ENCODE data around the gene FAM76A. TPM values are rescaled to one million over a fixed set of nuclear protein-coding genes. Genes with fewer than 3 reads are reported as not detected.

The FAM76A gene
- total and polyA plus RNA-seq, 9 of the 15 experiments (the other 6 are each of a cell fraction or from before 2014, with no cell fraction given) = 9.5 to 14.6 (median 11.4) TPM

- TF ChIP-seq CLOCK (CRISPR knock-in tag; IDR thresholded peaks at IDR 0.05; ENCODE audit: borderline replicate concordance) = no peak
- TF ChIP-seq RNF2 (IDR thresholded peaks at IDR 0.05) = no peak
- no peak for TF ChIP-seq SAP30 (IDR thresholded peaks at IDR 0.05; ENCODE audit: borderline replicate concordance, insufficient read depth, low read depth, low read length, poor library complexity, severe bottlenecking)
- peak; percentile 50 for TF ChIP-seq L3MBTL2 (IDR thresholded peaks at IDR 0.05)
- TF ChIP-seq GTF3C2 (IDR thresholded peaks at IDR 0.05; ENCODE audit: borderline replicate concordance, extremely low read depth, insufficient read length) = no peak
- TF ChIP-seq ZNF449 (CRISPR knock-in tag; IDR thresholded peaks at IDR 0.05) = 0 out of 2 replicates have a peak, but pooled peaks have one; percentile 23
- TF ChIP-seq ZNF75A (CRISPR knock-in tag; IDR thresholded peaks at IDR 0.05) = no peak
- no peak for TF ChIP-seq GATA2 (CRISPR knock-in tag; IDR thresholded peaks at IDR 0.05)
- no peak for TF ChIP-seq BACH1 (tag; IDR thresholded peaks at IDR 0.05)
- TF ChIP-seq ZNF57 (CRISPR knock-in tag; IDR thresholded peaks at IDR 0.05) = no peak
- no peak for TF ChIP-seq CHD2 (IDR thresholded peaks at IDR 0.05; ENCODE audit: low read depth, low read length)
- TF ChIP-seq ZBTB5 (IDR thresholded peaks at IDR 0.05) = no peak
- no peak for TF ChIP-seq RNF219 (CRISPR knock-in tag; IDR thresholded peaks at IDR 0.05)
- TF ChIP-seq EHMT2 (IDR thresholded peaks at IDR 0.05) = no peak
- TF ChIP-seq NONO (IDR thresholded peaks at IDR 0.05; ENCODE audit: low read depth in 2 of 2, low read length in 1 of 2) = no peak; a peak in 1 of 4 replicates
These were observed 47.4 kb downstream of the FAM76A start, which contains the start of gene STX12 (continued) for GRCh38 chr1:27772932-27773825.

Data from K562 (cell line).